H9 (cell line): ENCODE measurements around the gene ARSH. TPM values are rescaled to one million over a fixed set of nuclear protein-coding genes. Genes with fewer than 3 reads are reported as not detected.

Source experiments
- DNase-seq: peaks from one replicate; pipeline ENCODE4 v3.0.0-alpha.2; 2017
- H2AFZ ChIP-seq: one replicate; pipeline ENCODE4 v1.6.1; 2013; ENCODE audit warnings: mild to moderate bottlenecking, low read length, control low read depth, moderate library complexity
- H2AK5ac ChIP-seq: 2 replicates; pipeline ENCODE4 v1.6.1; 2013; ENCODE audit warnings: low read length, control low read depth, mixed read lengths; ENCODE audit not compliant: insufficient read length
- H2BK120ac ChIP-seq: one replicate; pipeline ENCODE4 v1.6.1; 2013; ENCODE audit warnings: low read depth, mild to moderate bottlenecking, low read length, control low read depth, inconsistent platforms; ENCODE audit not compliant: poor library complexity, severe bottlenecking
- H2BK12ac ChIP-seq: 2 replicates; pipeline ENCODE4 v1.6.1; 2013; ENCODE audit warnings: low read length, control low read depth, mixed read lengths, low read depth; ENCODE audit not compliant: insufficient read length
- H2BK15ac ChIP-seq: 2 replicates; pipeline ENCODE4 v1.6.1; 2013; ENCODE audit warnings: low read depth, low read length, control low read depth
- H2BK20ac ChIP-seq: one replicate; pipeline ENCODE4 v1.6.1; 2013; ENCODE audit warnings: low read depth, mild to moderate bottlenecking, low read length, control low read depth, inconsistent platforms; ENCODE audit not compliant: poor library complexity, severe bottlenecking
- H2BK5ac ChIP-seq: 2 replicates; pipeline ENCODE4 v1.6.1; 2013; ENCODE audit warnings: low read length, control low read depth, mixed read lengths; ENCODE audit not compliant: insufficient read length
- H3K14ac ChIP-seq: 2 replicates; pipeline ENCODE4 v1.6.1; 2013; ENCODE audit warnings: low read length, control low read depth; ENCODE audit not compliant: insufficient read depth
- H3K18ac ChIP-seq: 2 replicates; pipeline ENCODE4 v1.6.1; 2013; ENCODE audit warnings: low read depth, mild to moderate bottlenecking, mixed read lengths, low read length, control low read depth; ENCODE audit not compliant: insufficient read length
- H3K23ac ChIP-seq: 2 replicates; pipeline ENCODE4 v1.6.1; 2013; ENCODE audit warnings: low read length, control low read depth, mixed read lengths, low read depth; ENCODE audit not compliant: insufficient read length
- H3K23me2 ChIP-seq: 2 replicates; pipeline ENCODE4 v1.6.1; 2013; ENCODE audit warnings: low read depth, mild to moderate bottlenecking, mixed read lengths, low read length, control low read depth; ENCODE audit not compliant: insufficient read length, poor library complexity, severe bottlenecking
- H3K27ac ChIP-seq: 2 replicates; pipeline ENCODE4 v1.5.1; 2013; ENCODE audit warnings: low read length, control low read depth, mixed read lengths, low read depth; ENCODE audit not compliant: insufficient read length
- H3K27me3 ChIP-seq: 2 replicates; pipeline ENCODE4 v1.6.1; 2013; ENCODE audit warnings: low read length, control low read depth, inconsistent platforms; ENCODE audit not compliant: insufficient read depth
- H3K4ac ChIP-seq: 2 replicates; pipeline ENCODE4 v1.6.1; 2013; ENCODE audit warnings: low read depth, mild to moderate bottlenecking, control low read depth, inconsistent platforms, low read length, moderate library complexity
- H3K4me1 ChIP-seq: 2 replicates; pipeline ENCODE4 v1.6.1; 2013; ENCODE audit warnings: low read length, control low read depth, inconsistent platforms; ENCODE audit not compliant: insufficient read depth
- H3K4me2 ChIP-seq: 2 replicates; pipeline ENCODE4 v1.6.1; 2013; ENCODE audit warnings: low read length, control low read depth, mixed read lengths; ENCODE audit not compliant: insufficient read length, insufficient read depth
- H3K56ac ChIP-seq: 2 replicates; pipeline ENCODE4 v1.6.1; 2013; ENCODE audit warnings: low read depth, mild to moderate bottlenecking, mixed read lengths, low read length, control low read depth; ENCODE audit not compliant: insufficient read length
- H3K79me1 ChIP-seq: 2 replicates; pipeline ENCODE4 v1.6.1; 2013; ENCODE audit warnings: low read depth, mild to moderate bottlenecking, moderate library complexity, low read length, control low read depth, inconsistent platforms; ENCODE audit not compliant: insufficient read depth, poor library complexity, severe bottlenecking
- H3K79me2 ChIP-seq: 2 replicates; pipeline ENCODE4 v1.6.1; 2013; ENCODE audit warnings: low read length, control low read depth, inconsistent platforms; ENCODE audit not compliant: insufficient read depth
- H3K9ac ChIP-seq: 2 replicates; pipeline ENCODE4 v1.6.1; 2013; ENCODE audit warnings: low read length, control low read depth, mixed read lengths; ENCODE audit not compliant: insufficient read length; ENCODE audit errors: extremely low read depth
- H3K9me3 ChIP-seq: one replicate; pipeline ENCODE4 v1.6.1; 2013; ENCODE audit warnings: low read depth, low read length, inconsistent platforms; ENCODE audit not compliant: control insufficient read depth
- H3T11ph ChIP-seq: one replicate; pipeline ENCODE4 v1.6.1; 2013; ENCODE audit warnings: mild to moderate bottlenecking, low read length, control low read depth, inconsistent platforms
- H4K20me1 ChIP-seq: one replicate; pipeline ENCODE4 v1.6.1; 2013; ENCODE audit not compliant: control insufficient read depth, insufficient read length, insufficient read depth
- H4K5ac ChIP-seq: 2 replicates; pipeline ENCODE4 v1.6.1; 2013; ENCODE audit warnings: low read depth, mild to moderate bottlenecking, mixed read lengths, low read length, control low read depth; ENCODE audit not compliant: insufficient read length
- H4K8ac ChIP-seq: replicated peaks from 2 replicates; pipeline ENCODE4 v1.6.1; 2013; ENCODE audit warnings: low read length, control low read depth, mixed read lengths, low read depth; ENCODE audit not compliant: insufficient read length
- H4K91ac ChIP-seq: 2 replicates; pipeline ENCODE4 v1.6.1; 2013; ENCODE audit warnings: low read depth, mild to moderate bottlenecking, moderate library complexity, mixed read lengths, low read length, control low read depth; ENCODE audit not compliant: insufficient read length
- H3K27ac Mint-ChIP-seq, 3 experiments: 2 replicates in 2 of 3; 3 replicates in 1 of 3; pipeline ENCODE4 v1.8.0; 2020 to 2021; ENCODE audit warnings: mixed read lengths in 3 of 3, mild to moderate bottlenecking in 1 of 3, moderate library complexity in 1 of 3
- H3K27me3 Mint-ChIP-seq: 2 replicates; pipeline ENCODE4 v1.8.0; 2021; ENCODE audit warnings: low read depth, mild to moderate bottlenecking, moderate library complexity, mixed read lengths
- H3K36me3 Mint-ChIP-seq, 3 experiments: 2 replicates in 2 of 3; 3 replicates in 1 of 3; pipeline ENCODE4 v1.8.0; 2020 to 2021; ENCODE audit warnings: low read depth in 3 of 3, mixed read lengths in 3 of 3; ENCODE audit not compliant: insufficient read depth in 1 of 3
- H3K4me1 Mint-ChIP-seq, 2 experiments: 2 replicates each; pipeline ENCODE4 v1.8.0; 2020; ENCODE audit warnings: mixed read lengths in 2 of 2
- H3K4me3 Mint-ChIP-seq, 2 experiments: 2 replicates in 1 of 2; 3 replicates in 1 of 2; pipeline ENCODE4 v1.8.0; 2020 to 2021; ENCODE audit warnings: mild to moderate bottlenecking in 2 of 2, mixed read lengths in 2 of 2, moderate library complexity in 1 of 2
- H3K9me3 Mint-ChIP-seq, 2 experiments: 2 replicates in 1 of 2; 3 replicates in 1 of 2; pipeline ENCODE4 v1.8.0; 2020; ENCODE audit warnings: mild to moderate bottlenecking in 2 of 2, mixed read lengths in 2 of 2, moderate library complexity in 1 of 2
- CTCF ChIP-seq: fragments of 200-600 bp; sonication (generic); conservative IDR thresholded peaks from 3 replicates; pipeline ENCODE4 v1.8.0; 2021; ENCODE audit warnings: antibody characterized with exemption, mild to moderate bottlenecking
- WGBS: extraction: QIAGEN DNeasy Blood & Tissue Kit; methylation state at CpG from one replicate; pipeline ENCODE4 v1.1.7; 2013; ENCODE audit warnings: missing lambda C conversion rate, low lambda C conversion rate, mixed read lengths; ENCODE audit not compliant: insufficient read length; ENCODE audit errors: extremely low coverage; 5-methylcytosine and 5-hydroxymethylcytosine counted together
- total RNA-seq: library from RNA; stranded (reverse); gene quantifications from 2 replicates; pipeline ENCODE4 v1.2.1, GENCODE V29; 2021

Gene ARSH
- total RNA-seq, 1 experiment from 2014 or later: not detected

- Histone ChIP-seq H3K18ac (no peak overlapping the region), H2BK120ac (no peak overlapping the region), H2BK5ac (no peak overlapping the region), H3K27me3 (no peaks in the 10 kb centered on the region), H4K91ac (no peak overlapping the region), H2AK5ac (no peak overlapping the region), H4K5ac (no peak overlapping the region), H3K79me2 (0 out of 2 replicates have a peak, but pooled peaks cover 2% of the 10 kb centered on the region), H3K27ac (no peak overlapping the region), H3K23me2 (no peaks in the 10 kb centered on the region), H3K9ac (no peak overlapping the region), H4K8ac (no peak overlapping the region), H2AFZ (no peak overlapping the region), H3K9me3 (no peaks in the 10 kb centered on the region), H3K79me1 (no peaks in the 10 kb centered on the region), H3K23ac (no peak overlapping the region), H3K4me2 (no peak overlapping the region), H3K4ac (no peak overlapping the region), H2BK20ac (no peak overlapping the region), H2BK15ac (no peak overlapping the region), H3T11ph (no peak overlapping the region), H4K20me1 (no peaks in the 10 kb centered on the region), H3K4me1 (peaks cover 5% of the 10 kb centered on the region; the same call in 1 of the 2 replicates), H3K56ac (no peak overlapping the region), H2BK12ac (no peak overlapping the region), H3K14ac (no peak overlapping the region)
- Mint-ChIP-seq H3K4me3 (no peak overlapping the region), H3K36me3 (peaks cover 4 to 27% (median 18%) of the 10 kb centered on the region in 3 experiments; a peak in 6 of 7 replicates), H3K4me1 (peaks cover 31 to 42% of the 10 kb centered on the region in 2 experiments), H3K27me3 (no peaks in the 10 kb centered on the region; the same call in none of the 2 replicates), H3K27ac (no peak overlapping the region), H3K9me3 (no peaks in the 10 kb centered on the region; a peak in 1 of 5 replicates)
- no CpG with 5 or more reads among the region's 9 CpGs for WGBS
- DNase-seq: no peak
- TF ChIP-seq CTCF: no peak
These were observed 48.1 kb upstream of the ARSH start for GRCh38 chrX:2958199-2958598.
